H1 (cell line): ENCODE measurements around the gene LIMS1. TPM values are rescaled to one million over a fixed set of nuclear protein-coding genes. Genes with fewer than 3 reads are reported as not detected.
"Not testable (repeated sequence)": the region's sequence is repeated elsewhere in the genome, so short reads cannot be mapped to it uniquely, and the experiment has no call there.

Source experiments
- CTCF ChIA-PET: fragments of 300-600 bp; sonication (Branson Sonifier 250); formaldehyde crosslinking; loops from one replicate; lab custom pipeline; 2021; ENCODE audit not compliant: partially characterized antibody; lab: Charles Lee
- POLR2A ChIA-PET: fragments of 300-600 bp; sonication (Branson Sonifier 250); formaldehyde crosslinking; loops from one replicate; lab custom pipeline; 2021; ENCODE audit warnings: inconsistent platforms; ENCODE audit not compliant: partially characterized antibody; lab: Charles Lee
- DNase-seq, 2 experiments: peaks; one replicate each; pipeline versions ENCODE4 v3.0.0 to v3.0.0-alpha.2; 2010 to 2022; ENCODE audit warnings: low spot score in 2 of 2, low read depth in 1 of 2, mixed read lengths in 1 of 2
- FAIRE-seq: peaks from 2 replicates; lab custom pipeline; 2011; peaks lifted over from hg19 to GRCh38; lab: Jason Lieb, UNC
- H2AFZ ChIP-seq: 2 replicates; pipeline ENCODE4 v1.8.1; 2012; ENCODE audit warnings: low read length, inconsistent platforms
- H2AK5ac ChIP-seq: 2 replicates; pipeline ENCODE4 v1.6.1; 2013; ENCODE audit warnings: low read depth, low read length
- H2BK120ac ChIP-seq: replicated peaks from 2 replicates; pipeline ENCODE3; 2013; ENCODE audit warnings: low read depth, low read length, inconsistent platforms
- H2BK12ac ChIP-seq: 2 replicates; pipeline ENCODE4 v1.6.1; 2013; ENCODE audit warnings: low read depth, low read length
- H2BK15ac ChIP-seq: 2 replicates; pipeline ENCODE4 v1.6.1; 2013; ENCODE audit warnings: low read length
- H2BK20ac ChIP-seq: 2 replicates; pipeline ENCODE4 v1.6.1; 2013; ENCODE audit warnings: low read length
- H2BK5ac ChIP-seq: 2 replicates; pipeline ENCODE4 v1.6.1; 2013; ENCODE audit warnings: low read depth, low read length
- H3K14ac ChIP-seq: 2 replicates; pipeline ENCODE4 v1.6.1; 2013; ENCODE audit warnings: inconsistent platforms; ENCODE audit not compliant: insufficient read length
- H3K18ac ChIP-seq: 2 replicates; pipeline ENCODE4 v1.6.1; 2013; ENCODE audit warnings: low read length; ENCODE audit errors: extremely low read depth
- H3K23ac ChIP-seq: 2 replicates; pipeline ENCODE4 v1.6.1; 2013; ENCODE audit warnings: inconsistent platforms; ENCODE audit not compliant: insufficient read length
- H3K23me2 ChIP-seq: 2 replicates; pipeline ENCODE4 v1.6.1; 2013; ENCODE audit warnings: low read depth, low read length
- H3K27ac ChIP-seq: 2 replicates; pipeline ENCODE4 v1.6.1; 2011; ENCODE audit warnings: low read depth, low read length, inconsistent platforms
- H3K27me3 ChIP-seq, 4 experiments: replicated peaks in 1 of 4; 1 replicate in 1 of 4; 2 replicates in 3 of 4; pipeline versions ENCODE4 v1.6.1 to v1.8.1; 2011 to 2013; ENCODE audit warnings: low read length in 3 of 4, mild to moderate bottlenecking in 3 of 4, inconsistent platforms in 2 of 4, mixed read lengths in 2 of 4, moderate library complexity in 1 of 4; ENCODE audit not compliant: control insufficient read depth in 3 of 4, insufficient read depth in 3 of 4; ENCODE audit errors: extremely low read depth in 1 of 4
- H3K36me3 ChIP-seq, 4 experiments: 2 replicates each; pipeline versions ENCODE4 v1.6.1 to v1.8.1; 2011 to 2013; ENCODE audit warnings: mild to moderate bottlenecking in 4 of 4, low read length in 3 of 4, moderate library complexity in 2 of 4, control low read depth in 1 of 4, inconsistent platforms in 1 of 4; ENCODE audit not compliant: insufficient read depth in 4 of 4, control insufficient read depth in 2 of 4
- H3K4ac ChIP-seq: replicated peaks from 2 replicates; pipeline ENCODE3; 2013; ENCODE audit warnings: low read length, low read depth, mixed read lengths, inconsistent platforms; ENCODE audit not compliant: insufficient read length
- H3K4me1 ChIP-seq, 4 experiments: replicated peaks in 1 of 4; 1 replicate in 1 of 4; 2 replicates in 3 of 4; pipeline versions ENCODE4 v1.6.1 to v1.8.1; 2011 to 2013; ENCODE audit warnings: low read length in 3 of 4, inconsistent platforms in 2 of 4, mixed read lengths in 1 of 4; ENCODE audit not compliant: insufficient read depth in 4 of 4, control insufficient read depth in 3 of 4
- H3K4me2 ChIP-seq, 2 experiments: 2 replicates each; pipeline versions ENCODE4 v1.6.1 to v1.8.1; 2011 to 2013; ENCODE audit warnings: low read depth in 2 of 2, low read length in 2 of 2, control low read depth in 1 of 2, inconsistent platforms in 1 of 2, mild to moderate bottlenecking in 1 of 2; ENCODE audit not compliant: insufficient read depth in 1 of 2
- H3K4me3 ChIP-seq, 4 experiments: fragments of 200-600, 300-600 bp in 1 of 4; sonication (generic), shearing (Covaris generic), sonication (Bioruptor Twin) in 1 of 4; 2 replicates each; pipeline versions ENCODE4 v1.5.1 to v1.8.1; 2011 to 2016; ENCODE audit warnings: low read length in 4 of 4, low read depth in 3 of 4, control low read depth in 2 of 4, inconsistent platforms in 2 of 4, mild to moderate bottlenecking in 2 of 4, mixed read lengths in 1 of 4, moderate library complexity in 1 of 4; ENCODE audit not compliant: insufficient read depth in 2 of 4; ENCODE audit errors: extremely low read depth in 1 of 4
- H3K56ac ChIP-seq: replicated peaks from 2 replicates; pipeline ENCODE3; 2013; ENCODE audit warnings: low read depth, mild to moderate bottlenecking, mixed read lengths, low read length, inconsistent platforms; ENCODE audit not compliant: insufficient read length
- H3K79me1 ChIP-seq: 2 replicates; pipeline ENCODE4 v1.6.1; 2013; ENCODE audit warnings: low read depth, low read length, control low read depth
- H3K79me2 ChIP-seq, 2 experiments: 2 replicates each; pipeline versions ENCODE4 v1.6.1 to v1.8.1; 2012 to 2013; ENCODE audit warnings: low read length in 2 of 2, mild to moderate bottlenecking in 2 of 2, inconsistent platforms in 1 of 2; ENCODE audit not compliant: insufficient read depth in 2 of 2, control insufficient read depth in 1 of 2
- H3K9ac ChIP-seq, 4 experiments: replicated peaks in 1 of 4; 1 replicate in 1 of 4; 2 replicates in 3 of 4; pipeline versions ENCODE4 v1.6.1 to v1.8.1; 2011 to 2013; ENCODE audit warnings: low read depth in 3 of 4, low read length in 3 of 4, control low read depth in 2 of 4, mild to moderate bottlenecking in 2 of 4, moderate library complexity in 2 of 4, inconsistent platforms in 1 of 4; ENCODE audit errors: extremely low read depth in 1 of 4
- H3K9me3 ChIP-seq, 2 experiments: 2 replicates each; pipeline versions ENCODE4 v1.6.1 to v1.8.1; 2012 to 2013; ENCODE audit warnings: mild to moderate bottlenecking in 2 of 2, moderate library complexity in 2 of 2, control low read depth in 1 of 2, inconsistent platforms in 1 of 2, low read depth in 1 of 2, low read length in 1 of 2, mixed read lengths in 1 of 2; ENCODE audit not compliant: insufficient read depth in 2 of 2
- H4K20me1 ChIP-seq, 2 experiments: replicated peaks in 1 of 2; 2 replicates each; pipeline versions ENCODE3 to v1.8.1; 2011 to 2013; ENCODE audit warnings: inconsistent platforms in 2 of 2, low read length in 2 of 2, mild to moderate bottlenecking in 1 of 2; ENCODE audit not compliant: insufficient read depth in 2 of 2, control insufficient read depth in 1 of 2
- H4K5ac ChIP-seq: 2 replicates; pipeline ENCODE4 v1.6.1; 2013; ENCODE audit warnings: low read length, low read depth, mixed read lengths, inconsistent platforms; ENCODE audit not compliant: insufficient read length
- H4K8ac ChIP-seq: 2 replicates; pipeline ENCODE4 v1.8.0; 2013; ENCODE audit warnings: mild to moderate bottlenecking, moderate library complexity, low read length, inconsistent platforms; ENCODE audit not compliant: insufficient read depth; ENCODE audit errors: extremely low read depth
- H4K91ac ChIP-seq: replicated peaks from 2 replicates; pipeline ENCODE3; 2013; ENCODE audit warnings: low read length, mixed read lengths, inconsistent platforms; ENCODE audit not compliant: insufficient read length
- polyA plus RNA-seq, 7 experiments: library from polyadenylated mRNA; depleted of rRNA in 3 of 7; stranded (reverse) in 5 of 7; unstranded in 2 of 7; fragments of >200 nt in 5 of 7; fragments of 200-250 nt in 2 of 7; gene quantifications; 1 replicate in 5 of 7; 2 replicates in 1 of 7; 4 replicates in 1 of 7; pipeline versions ENCODE4 v1.2.1 to v1.2.3, GENCODE V29; 2011 to 2013; ENCODE audit warnings: missing spikeins in 2 of 7, mixed read lengths in 2 of 7
- total RNA-seq: library from RNA; stranded (reverse); fragmentation: NEBNext Ultra II Directional; extraction: Animal tissue kit (Norgen Biotek cat#: 25700); gene quantifications from 2 replicates; pipeline ENCODE4 v1.2.1, GENCODE V29; 2021

The LIMS1 gene
- total and polyA plus RNA-seq, 2 of the 8 experiments (the other 6 are each of a cell fraction or from before 2014, with no cell fraction given), result 24.1 to 36.7 TPM

GRCh38 chr2:108525258-108525657, 9.0 kb upstream of the LIMS1 start:
- H4K5ac ChIP-seq, H3K4ac ChIP-seq, H3K4me2 ChIP-seq, H2BK15ac ChIP-seq, H2BK20ac ChIP-seq, H2BK12ac ChIP-seq, H4K91ac ChIP-seq, H3K79me2 ChIP-seq, CTCF ChIA-PET, H2BK120ac ChIP-seq, H3K4me1 ChIP-seq, H2AFZ ChIP-seq, H3K23ac ChIP-seq, FAIRE-seq, POLR2A ChIA-PET, H3K36me3 ChIP-seq, H3K27ac ChIP-seq, H3K4me3 ChIP-seq, H3K56ac ChIP-seq, H3K9me3 ChIP-seq, H3K9ac ChIP-seq, H4K8ac ChIP-seq, H2BK5ac ChIP-seq, H3K79me1 ChIP-seq, H4K20me1 ChIP-seq, H3K18ac ChIP-seq, H3K27me3 ChIP-seq, DNase-seq, H3K14ac ChIP-seq, H2AK5ac ChIP-seq, H3K23me2 ChIP-seq: not testable (repeated sequence)
